Measurements from ENCODE around the gene RASIP1. TPM values are rescaled to one million over a fixed set of nuclear protein-coding genes. Genes with fewer than 3 reads are reported as not detected.

RASIP1 gene
- total RNA-seq, 1 donor from 2014 or later, result 0.07 TPM

- no peak overlapping the region for H3K4me3 Mint-ChIP-seq
- ATAC-seq (ENCODE audit: low read depth) (no peak), DNase-seq (no peak)
- CTCF ChIA-PET, result no interaction called here
- H3K9me3 Mint-ChIP-seq, result peaks cover 2% of the 10 kb centered on the region
- H3K4me1 Mint-ChIP-seq, result peaks cover 12% of the 10 kb centered on the region
- POLR2A ChIA-PET, result no interaction called here
- no peak overlapping the region for H3K27ac Mint-ChIP-seq
- intact Hi-C loops (cut with micrococcal nuclease), result loop anchor here (5.0 kb wide), 1 partner anchor 237 kb away; the partner anchor contains the start of gene LMTK3
- peaks cover 39% of the 10 kb centered on the region for H3K27me3 Mint-ChIP-seq
- no peaks in the 10 kb centered on the region for H3K36me3 Mint-ChIP-seq (ENCODE audit: low read depth)
- no peak for TF ChIP-seq CTCF (IDR thresholded peaks at IDR 0.05)
Observed at GRCh38 chr19:48749571-48750198, 9.3 kb upstream of the RASIP1 start.

- intact Hi-C loops (cut with micrococcal nuclease), result loop anchor here (5.0 kb wide), 1 partner anchor 235 kb away; the partner anchor contains the start of gene LMTK3
- H3K9me3 Mint-ChIP-seq, result peaks cover 2% of the 10 kb centered on the region
- ChIA-PET POLR2A (interaction anchor here (0.6 kb wide), 1 partner anchor 43 kb away, joined by 3 read pairs; no protein-coding TSS in a partner anchor), CTCF (interaction anchor here (1.2 kb wide), 1 partner anchor 8 kb away, joined by 3 read pairs; no protein-coding TSS in a partner anchor)
- ATAC-seq (ENCODE audit: low read depth) (peak; percentile 88), DNase-seq (no peak)
- H3K4me1 Mint-ChIP-seq, result peaks cover 3% of the 10 kb centered on the region
- no peaks in the 10 kb centered on the region for H3K36me3 Mint-ChIP-seq (ENCODE audit: low read depth)
- no peak for TF ChIP-seq CTCF (IDR thresholded peaks at IDR 0.05)
- H3K27ac Mint-ChIP-seq, result no peak within 1 kb of the TSS
- peaks cover 29% of the 10 kb centered on the region for H3K27me3 Mint-ChIP-seq
- H3K4me3 Mint-ChIP-seq, result no peak within 1 kb of the TSS
Observed at GRCh38 chr19:48746738-48747575, 6.5 kb upstream of the RASIP1 start, which contains the start of gene IZUMO1. Gene IZUMO1, minus strand, starts transcription at chr19:48746909. Its CDS starts 1,050 bp downstream, at chr19:48745859.

- H3K9me3 Mint-ChIP-seq, result peaks cover 2% of the 10 kb centered on the region
- no peaks in the 10 kb centered on the region for H3K36me3 Mint-ChIP-seq (ENCODE audit: low read depth)
- H3K27ac Mint-ChIP-seq, result no peak overlapping the region
- no peak overlapping the region for H3K4me3 Mint-ChIP-seq
- TF ChIP-seq CTCF (IDR thresholded peaks at IDR 0.05), result no peak
- POLR2A ChIA-PET, result no interaction called here
- no peak for ATAC-seq (ENCODE audit: low read depth)
- intact Hi-C loops (cut with micrococcal nuclease), result loop anchor here (5.0 kb wide), 1 partner anchor 234 kb away; the partner anchor contains the start of gene LMTK3
- CTCF ChIA-PET, result no interaction called here
- H3K27me3 Mint-ChIP-seq, result peaks cover 25% of the 10 kb centered on the region
- no peak for DNase-seq
- H3K4me1 Mint-ChIP-seq, result peaks cover 9% of the 10 kb centered on the region
Observed at GRCh38 chr19:48746110-48746509, 5.7 kb upstream of the RASIP1 start.

GRCh38 chr19:48745208-48745995 is 5.0 kb upstream of the RASIP1 start:
- POLR2A ChIA-PET, result interaction anchor here (0.6 kb wide), 2 partner anchors 100 to 249 kb away, joined by 3 to 4 read pairs; partner anchors contain the start of gene CA11
- DNase-seq (no peak), ATAC-seq (ENCODE audit: low read depth) (peak; percentile 65)
- peaks cover 2% of the 10 kb centered on the region for H3K9me3 Mint-ChIP-seq
- H3K27ac Mint-ChIP-seq, result no peak overlapping the region
- H3K4me1 Mint-ChIP-seq, result peaks cover 12% of the 10 kb centered on the region
- no peak overlapping the region for H3K4me3 Mint-ChIP-seq
- CTCF ChIA-PET, result no interaction called here
- intact Hi-C loops (cut with micrococcal nuclease), result loop anchor here (5.0 kb wide), 1 partner anchor 233 kb away; the partner anchor contains the start of gene LMTK3
- no peak for TF ChIP-seq CTCF (IDR thresholded peaks at IDR 0.05)
- no peaks in the 10 kb centered on the region for H3K36me3 Mint-ChIP-seq (ENCODE audit: low read depth)
- H3K27me3 Mint-ChIP-seq, result peaks cover 20% of the 10 kb centered on the region

All from activated B cell treated with CpG ODN at 0.5 μM for 24 hours (primary cell).